Lower leg skin (tissue), 3 donors: ENCODE results near the gene RNF5.

Experiments used
- CTCF ChIP-seq, 3 donors: fragments of 450-650 bp; IDR thresholded peaks; one replicate each; pipeline ENCODE4 v1.5.1; 2016; ENCODE audit warnings: antibody characterized with exemption in 3 of 3, mild to moderate bottlenecking in 3 of 3, moderate library complexity in 2 of 3
- POLR2A ChIP-seq, 2 donors: fragments of 450-650 bp; IDR thresholded peaks; one replicate each; pipeline ENCODE4 v1.6.1; 2016 to 2017; ENCODE audit warnings: antibody characterized with exemption in 2 of 2, mild to moderate bottlenecking in 1 of 2, moderate library complexity in 1 of 2

DNA sequence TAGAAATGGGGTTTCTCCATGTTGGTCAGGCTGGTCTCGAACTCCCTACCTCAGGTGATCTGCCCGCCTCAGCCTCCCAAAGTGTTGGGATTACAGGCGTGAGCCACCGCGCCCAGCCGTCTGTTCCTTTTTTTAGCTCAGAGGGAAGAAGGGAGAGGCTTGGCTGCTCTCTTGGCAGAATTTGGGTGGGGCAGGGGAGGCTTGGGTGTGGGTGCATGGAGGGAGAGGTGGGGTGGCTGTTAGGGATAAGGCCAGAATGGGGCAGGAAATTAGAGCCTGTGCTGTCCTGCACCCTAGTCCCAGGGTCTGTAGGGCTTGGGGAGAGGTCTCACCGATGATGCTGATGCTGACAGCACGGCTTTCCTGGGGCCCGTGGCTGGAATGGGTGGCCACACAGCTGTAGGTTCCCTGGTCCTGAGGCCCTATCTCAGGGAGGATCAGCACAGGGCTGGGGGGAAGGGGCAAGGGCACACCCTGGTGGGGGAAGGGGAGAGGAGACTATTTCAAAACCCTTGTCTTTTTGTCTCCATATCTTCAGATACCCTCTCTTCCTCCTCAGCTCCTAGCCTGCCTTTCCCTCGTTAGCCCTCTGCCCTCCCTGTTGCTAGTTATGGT is 3.8 kb downstream of the RNF5 start:
- TF ChIP-seq CTCF (IDR thresholded peaks at IDR 0.05) = no peak
- no peak for TF ChIP-seq POLR2A (IDR thresholded peaks at IDR 0.05)
